Keratinocyte (primary cell): ENCODE measurements around the gene INPP5A. TPM values are rescaled to one million over a fixed set of nuclear protein-coding genes. Genes with fewer than 3 reads are reported as not detected.

Source experiments
- DNase-seq: peaks from one replicate; pipeline ENCODE4 v3.0.0-alpha.2; 2011; ENCODE audit warnings: low read depth, missing footprints, low spot score
- FAIRE-seq: peaks from 2 replicates; lab custom pipeline; 2011; peaks lifted over from hg19 to GRCh38; lab: Jason Lieb, UNC
- H2AFZ ChIP-seq: 2 replicates; pipeline ENCODE4 v1.6.0; 2012; ENCODE audit warnings: low read length, control low read depth, inconsistent platforms; ENCODE audit not compliant: control insufficient read depth
- H3K27ac ChIP-seq: 2 replicates; pipeline ENCODE4 v1.5.1; 2011; ENCODE audit warnings: low read length; ENCODE audit not compliant: control insufficient read depth, insufficient read depth
- H3K27me3 ChIP-seq: 3 replicates; pipeline ENCODE4 v1.6.0; 2011; ENCODE audit warnings: low read length; ENCODE audit not compliant: control insufficient read depth, insufficient read depth; ENCODE audit errors: extremely low read depth
- H3K36me3 ChIP-seq, 2 experiments: 2 replicates in 1 of 2; 3 replicates in 1 of 2; pipeline ENCODE4 v1.5.1; 2011; ENCODE audit warnings: low read length in 2 of 2, mild to moderate bottlenecking in 1 of 2; ENCODE audit not compliant: control insufficient read depth in 2 of 2, insufficient read depth in 2 of 2; ENCODE audit errors: extremely low read depth in 1 of 2
- H3K4me1 ChIP-seq: 3 replicates; pipeline ENCODE4 v1.5.1; 2011; ENCODE audit warnings: low read length; ENCODE audit not compliant: control insufficient read depth, insufficient read depth; ENCODE audit errors: extremely low read depth
- H3K4me2 ChIP-seq: 3 replicates; pipeline ENCODE4 v1.6.0; 2011; ENCODE audit warnings: low read depth, low read length; ENCODE audit not compliant: control insufficient read depth, insufficient read depth; ENCODE audit errors: extremely low read depth
- H3K4me3 ChIP-seq, 3 experiments: fragments of 200-600 bp in 1 of 3; sonication (generic) in 1 of 3; 2 replicates in 2 of 3; 3 replicates in 1 of 3; pipeline ENCODE4 v1.5.1; 2011 to 2016; ENCODE audit warnings: low read length in 3 of 3, mild to moderate bottlenecking in 3 of 3, control low read depth in 2 of 3, inconsistent platforms in 1 of 3, low read depth in 1 of 3, mixed read lengths in 1 of 3, mixed run types in 1 of 3, moderate library complexity in 1 of 3; ENCODE audit not compliant: control insufficient read depth in 2 of 3, insufficient read depth in 2 of 3; ENCODE audit errors: extremely low read depth in 1 of 3
- H3K79me2 ChIP-seq: 2 replicates; pipeline ENCODE4 v1.6.0; 2012; ENCODE audit warnings: low read length; ENCODE audit not compliant: control insufficient read depth, insufficient read depth
- H3K9ac ChIP-seq: 3 replicates; pipeline ENCODE4 v1.6.0; 2011; ENCODE audit warnings: low read length; ENCODE audit not compliant: control insufficient read depth, insufficient read depth; ENCODE audit errors: extremely low read depth
- H3K9me1 ChIP-seq: 3 replicates; pipeline ENCODE4 v1.6.0; 2011; ENCODE audit warnings: low read length; ENCODE audit not compliant: control insufficient read depth, insufficient read depth; ENCODE audit errors: extremely low read depth
- H3K9me3 ChIP-seq: 2 replicates; pipeline ENCODE4 v1.5.1; 2012; ENCODE audit warnings: low read depth, low read length; ENCODE audit not compliant: control insufficient read depth
- H4K20me1 ChIP-seq: 3 replicates; pipeline ENCODE4 v1.6.0; 2011; ENCODE audit warnings: low read length; ENCODE audit not compliant: control insufficient read depth, insufficient read depth; ENCODE audit errors: extremely low read depth
- EZH2 ChIP-seq: IDR thresholded peaks from one replicate; pipeline ENCODE4 v1.6.1; 2012; ENCODE audit warnings: inconsistent platforms, mild to moderate bottlenecking, low read length, moderate library complexity
- dilution Hi-C: fragments of 300-500 bp; cut with MboI; formaldehyde crosslinking; loops from one replicate; pipeline ENCODE4 v1.7.0; 2020; ENCODE audit warnings: low sequenced_read_pairs; ENCODE audit not compliant: extremely low pct_ligation_motif_present
- polyA plus RNA-seq, 5 experiments: library from polyadenylated mRNA; depleted of rRNA in 3 of 5; stranded (reverse) in 3 of 5; stranded (forward) in 1 of 5; unstranded in 1 of 5; fragments of >200 nt; gene quantifications; 1 replicate in 1 of 5; 2 replicates in 3 of 5; 3 replicates in 1 of 5; pipeline versions ENCODE4 v1.2.1 to v1.2.3, GENCODE V29; 2011 to 2012; ENCODE audit warnings: missing spikeins in 2 of 5, low read depth in 1 of 5, low replicate concordance in 1 of 5
- TF ChIP-seq, protein P1 (sequence below), 3 experiments: IDR thresholded peaks in 1 of 3; conservative IDR thresholded peaks in 1 of 3; optimal IDR thresholded peaks in 1 of 3; 2 replicates in 2 of 3; 3 replicates in 1 of 3; pipeline versions ENCODE3 to v1.5.1; 2011; ENCODE audit warnings: low read length in 3 of 3, mild to moderate bottlenecking in 3 of 3, moderate library complexity in 2 of 3, control low read depth in 1 of 3, inconsistent platforms in 1 of 3; ENCODE audit not compliant: insufficient read depth in 2 of 3; ENCODE audit errors: extremely low read depth in 1 of 3

INPP5A gene
- polyA plus RNA-seq, 1 donor (not counting 4 experiments of a cell fraction or from before 2014, with no cell fraction given), result 11.2 TPM

DNA sequence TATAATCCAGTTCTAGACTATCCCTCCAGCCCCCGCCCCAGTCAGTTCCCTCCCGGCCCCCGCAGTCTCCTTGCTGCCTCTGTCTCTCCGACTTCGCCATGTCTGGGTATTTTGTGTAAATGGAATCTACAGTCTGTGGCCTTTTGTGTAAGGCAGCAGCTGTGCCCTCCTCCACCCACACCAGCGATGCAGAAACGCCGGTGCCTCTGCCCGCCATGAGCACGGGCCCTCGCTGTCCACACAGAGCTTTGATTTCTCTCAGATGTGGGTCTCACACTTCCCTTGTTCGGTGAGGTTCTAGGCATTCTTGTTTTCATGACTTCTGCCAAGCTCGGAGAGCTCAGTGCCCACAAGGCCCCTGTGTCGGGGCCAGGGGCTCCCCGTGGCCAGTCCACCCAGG lies 210.5 kb downstream of the INPP5A start:
- dilution Hi-C loops, result no loop called here
- TF ChIP-seq, protein P1, sequence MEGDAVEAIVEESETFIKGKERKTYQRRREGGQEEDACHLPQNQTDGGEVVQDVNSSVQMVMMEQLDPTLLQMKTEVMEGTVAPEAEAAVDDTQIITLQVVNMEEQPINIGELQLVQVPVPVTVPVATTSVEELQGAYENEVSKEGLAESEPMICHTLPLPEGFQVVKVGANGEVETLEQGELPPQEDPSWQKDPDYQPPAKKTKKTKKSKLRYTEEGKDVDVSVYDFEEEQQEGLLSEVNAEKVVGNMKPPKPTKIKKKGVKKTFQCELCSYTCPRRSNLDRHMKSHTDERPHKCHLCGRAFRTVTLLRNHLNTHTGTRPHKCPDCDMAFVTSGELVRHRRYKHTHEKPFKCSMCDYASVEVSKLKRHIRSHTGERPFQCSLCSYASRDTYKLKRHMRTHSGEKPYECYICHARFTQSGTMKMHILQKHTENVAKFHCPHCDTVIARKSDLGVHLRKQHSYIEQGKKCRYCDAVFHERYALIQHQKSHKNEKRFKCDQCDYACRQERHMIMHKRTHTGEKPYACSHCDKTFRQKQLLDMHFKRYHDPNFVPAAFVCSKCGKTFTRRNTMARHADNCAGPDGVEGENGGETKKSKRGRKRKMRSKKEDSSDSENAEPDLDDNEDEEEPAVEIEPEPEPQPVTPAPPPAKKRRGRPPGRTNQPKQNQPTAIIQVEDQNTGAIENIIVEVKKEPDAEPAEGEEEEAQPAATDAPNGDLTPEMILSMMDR (optimal IDR thresholded peaks at IDR 0.05 in 1 of 3, IDR thresholded peaks at IDR 0.05 in 1 of 3, conservative IDR thresholded peaks at IDR 0.05 in 1 of 3; ENCODE audit: extremely low read depth in 1 of 3, insufficient read depth in 2 of 3, low read length in 3 of 3), result no peak
- TF ChIP-seq EZH2, result no peak
- FAIRE-seq, result no peak
- Histone ChIP-seq H3K4me2 (no peak overlapping the region), H3K4me1 (no peaks in the 10 kb centered on the region), H2AFZ (no peak overlapping the region), H3K4me3 (no peak overlapping the region), H4K20me1 (no peaks in the 10 kb centered on the region), H3K27ac (no peak overlapping the region), H3K79me2 (no peaks in the 10 kb centered on the region), H3K9ac (no peak overlapping the region), H3K9me3 (no peaks in the 10 kb centered on the region), H3K36me3 (peaks cover 0 to 6% of the 10 kb centered on the region in 2 experiments), H3K9me1 (no peaks in the 10 kb centered on the region), H3K27me3 (no peaks in the 10 kb centered on the region)
- DNase-seq, result no peak

DNA sequence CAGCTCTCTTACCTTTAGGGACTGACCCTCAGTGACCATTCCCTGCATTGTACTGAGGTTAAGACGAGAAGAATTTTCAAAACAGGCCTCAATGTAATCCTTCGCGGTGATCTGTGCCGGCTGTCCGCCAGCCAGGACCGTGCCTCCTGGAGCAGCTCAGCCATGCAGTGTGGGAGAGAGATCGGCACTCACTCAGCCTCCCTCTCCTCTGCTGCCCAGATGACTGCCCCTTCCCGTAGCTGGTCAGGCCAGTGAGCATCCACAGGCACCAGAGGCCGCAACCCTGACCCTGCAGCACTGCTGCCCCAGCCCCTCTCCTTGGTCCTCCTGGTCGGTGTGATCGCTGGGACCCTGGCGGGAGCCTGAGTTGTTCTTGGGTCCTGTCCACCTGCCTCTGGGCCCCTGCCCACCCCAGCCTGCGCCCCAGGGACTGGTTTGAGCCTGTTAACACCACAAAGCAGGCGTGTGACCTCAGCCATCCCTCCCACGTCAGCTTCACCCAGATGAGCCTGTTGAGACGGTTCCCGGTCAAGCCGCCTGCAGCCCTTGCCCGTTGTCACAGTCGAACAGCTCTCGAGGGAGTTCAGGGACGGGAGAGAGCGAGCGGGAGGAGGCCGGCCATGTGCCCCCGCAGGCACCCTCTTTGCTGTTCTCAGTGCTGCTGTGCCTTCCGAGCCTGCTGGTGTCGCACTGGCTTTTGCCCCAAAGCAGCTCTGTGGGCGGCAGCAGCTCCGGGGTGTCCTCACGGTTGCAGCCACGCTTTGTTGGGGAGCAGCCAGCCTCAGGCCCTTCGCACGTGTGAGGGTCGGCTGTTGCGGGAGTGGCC lies 211.2 kb downstream of the INPP5A start:
- Histone ChIP-seq H3K4me2 (no peak overlapping the region), H3K27ac (no peak overlapping the region), H2AFZ (no peak overlapping the region), H3K36me3 (peaks cover 0 to 6% of the 10 kb centered on the region in 2 experiments), H3K9me3 (no peaks in the 10 kb centered on the region), H4K20me1 (no peaks in the 10 kb centered on the region), H3K4me1 (no peaks in the 10 kb centered on the region), H3K9me1 (no peaks in the 10 kb centered on the region), H3K79me2 (no peaks in the 10 kb centered on the region), H3K27me3 (no peaks in the 10 kb centered on the region), H3K4me3 (no peak overlapping the region), H3K9ac (no peak overlapping the region)
- DNase-seq, result no peak
- no peak for FAIRE-seq
- TF ChIP-seq EZH2, result no peak
- TF ChIP-seq, protein P1 (optimal IDR thresholded peaks at IDR 0.05 in 1 of 3, IDR thresholded peaks at IDR 0.05 in 1 of 3, conservative IDR thresholded peaks at IDR 0.05 in 1 of 3; ENCODE audit: extremely low read depth in 1 of 3, insufficient read depth in 2 of 3, low read length in 3 of 3), result no peak
- dilution Hi-C loops, result no loop called here
